Body of pancreas (tissue), 4 donors: ENCODE measurements around the gene NCOR2. TPM values are rescaled to one million over a fixed set of nuclear protein-coding genes. Genes with fewer than 3 reads are reported as not detected.

Experiments used
- ATAC-seq: fragments of 150-250 bp; one replicate; pipeline ENCODE4 v1.9.1; 2016
- DNase-seq, 4 donors: peaks; one replicate each; pipeline ENCODE4 v3.0.0-alpha.2; 2019
- H3K27ac ChIP-seq, 4 donors: fragments of 200-600 bp; sonication (generic); 1 replicate in 3 of 4; 2 replicates in 1 of 4; pipeline versions ENCODE4 v1.5.1 to v1.6.1; 2016 to 2019; ENCODE audit warnings: mild to moderate bottlenecking in 1 of 4, mixed read lengths in 1 of 4, moderate library complexity in 1 of 4
- H3K27me3 ChIP-seq, 2 donors: fragments of 200-600 bp; sonication (generic); one replicate each; pipeline ENCODE4 v1.6.0; 2016; ENCODE audit warnings: mild to moderate bottlenecking in 1 of 2
- H3K36me3 ChIP-seq, 2 donors: fragments of 200-600 bp; sonication (generic); replicated peaks in 1 of 2; 2 replicates each; pipeline ENCODE4 v1.5.1; 2016; ENCODE audit warnings: low read depth in 2 of 2; ENCODE audit not compliant: insufficient read depth in 1 of 2
- H3K4me1 ChIP-seq: fragments of 200-600 bp; sonication (generic); one replicate; pipeline ENCODE4 v1.6.0; 2016
- H3K4me3 ChIP-seq, 2 donors: fragments of 200-600 bp; sonication (generic); 1 replicate in 1 of 2; 2 replicates in 1 of 2; pipeline ENCODE4 v1.5.1; 2016 to 2019
- H3K9me3 ChIP-seq, 3 donors: fragments of 200-600 bp; sonication (generic); 1 replicate in 2 of 3; 2 replicates in 1 of 3; pipeline ENCODE4 v1.5.1; 2016
- POLR2A ChIP-seq, 3 donors: fragments of 450-650 bp; IDR thresholded peaks; one replicate each; pipeline ENCODE4 v1.6.1; 2016; ENCODE audit warnings: antibody characterized with exemption in 3 of 3, mild to moderate bottlenecking in 2 of 3
- WGBS, 2 donors: methylation state at CpG; one replicate each; pipeline ENCODE4 v1.1.5; 2017; 5-methylcytosine and 5-hydroxymethylcytosine counted together
- intact Hi-C: fragments of 100-400 bp; cut with DNase I; formaldehyde crosslinking; loops from one replicate; pipeline ENCODE4 v1.15.1; 2023
- total RNA-seq, 2 donors: library from RNA; depleted of rRNA; stranded (reverse); fragments of >200 nt; gene quantifications; one replicate each; pipeline ENCODE4 v1.1.0, GENCODE V29; 2016
- TF ChIP-seq, protein P1 (sequence below), 7 experiments: fragments of 450-650 bp in 4 of 7; fragments of 200-600 bp in 3 of 7; sonication (generic) in 3 of 7; IDR thresholded peaks; one replicate each; pipeline ENCODE4 v1.5.1; 2016 to 2019; ENCODE audit warnings: antibody characterized with exemption in 7 of 7

NCOR2 gene
- total RNA-seq, 2 donors from 2014 or later: 53.7 to 397 TPM

DNA sequence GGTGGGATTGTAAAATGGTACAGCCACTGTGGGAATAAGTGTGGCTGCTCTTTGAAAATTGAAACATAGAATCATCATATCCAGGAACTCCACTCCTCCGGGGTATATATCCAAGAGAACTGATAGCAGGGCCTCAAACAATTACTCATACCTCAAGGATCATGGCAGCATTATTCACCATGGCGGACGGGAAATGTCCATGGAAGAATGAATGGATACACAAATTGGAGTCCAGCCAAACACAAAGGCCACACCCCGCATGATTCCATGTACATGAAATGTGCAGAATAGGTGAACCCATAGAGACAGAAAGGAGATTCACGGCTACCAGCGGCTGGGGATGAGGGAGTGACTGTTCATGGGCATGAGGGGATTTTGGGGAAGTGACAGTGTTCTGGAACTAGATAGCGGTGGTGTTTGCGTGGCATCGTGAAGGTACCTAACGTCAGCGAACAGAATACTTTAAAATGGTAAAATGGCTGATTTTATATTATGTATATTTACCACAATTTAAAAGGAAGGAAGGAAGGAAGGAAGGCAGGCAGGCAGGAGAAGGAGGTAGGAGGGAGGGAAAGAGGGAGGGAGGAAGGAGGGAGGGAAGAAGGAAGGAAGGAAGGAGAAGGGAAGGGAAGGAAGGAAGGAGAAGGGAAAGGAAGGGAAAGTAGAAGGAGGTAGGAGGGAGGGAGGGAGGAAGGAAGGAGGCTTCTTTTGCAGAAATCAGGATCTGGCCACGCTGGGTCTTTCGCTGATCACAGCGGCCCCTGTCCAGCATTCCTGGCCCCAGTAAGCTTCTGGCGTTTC lies 14.1 kb upstream of the NCOR2 start:
- TF ChIP-seq, protein P1, sequence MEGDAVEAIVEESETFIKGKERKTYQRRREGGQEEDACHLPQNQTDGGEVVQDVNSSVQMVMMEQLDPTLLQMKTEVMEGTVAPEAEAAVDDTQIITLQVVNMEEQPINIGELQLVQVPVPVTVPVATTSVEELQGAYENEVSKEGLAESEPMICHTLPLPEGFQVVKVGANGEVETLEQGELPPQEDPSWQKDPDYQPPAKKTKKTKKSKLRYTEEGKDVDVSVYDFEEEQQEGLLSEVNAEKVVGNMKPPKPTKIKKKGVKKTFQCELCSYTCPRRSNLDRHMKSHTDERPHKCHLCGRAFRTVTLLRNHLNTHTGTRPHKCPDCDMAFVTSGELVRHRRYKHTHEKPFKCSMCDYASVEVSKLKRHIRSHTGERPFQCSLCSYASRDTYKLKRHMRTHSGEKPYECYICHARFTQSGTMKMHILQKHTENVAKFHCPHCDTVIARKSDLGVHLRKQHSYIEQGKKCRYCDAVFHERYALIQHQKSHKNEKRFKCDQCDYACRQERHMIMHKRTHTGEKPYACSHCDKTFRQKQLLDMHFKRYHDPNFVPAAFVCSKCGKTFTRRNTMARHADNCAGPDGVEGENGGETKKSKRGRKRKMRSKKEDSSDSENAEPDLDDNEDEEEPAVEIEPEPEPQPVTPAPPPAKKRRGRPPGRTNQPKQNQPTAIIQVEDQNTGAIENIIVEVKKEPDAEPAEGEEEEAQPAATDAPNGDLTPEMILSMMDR (IDR thresholded peaks at IDR 0.05): no peak
- TF ChIP-seq POLR2A (IDR thresholded peaks at IDR 0.05): no peak
- WGBS, 2 donors: 79 to 87% methylated on average over 15 of the region's 15 CpGs
- intact Hi-C loops: no loop called here
- H3K27ac ChIP-seq: no peak overlapping the region
- no peaks in the 10 kb centered on the region for H3K27me3 ChIP-seq
- H3K4me1 ChIP-seq: peaks cover 2% of the 10 kb centered on the region
- DNase-seq (no peak), ATAC-seq (no peak)
- H3K4me3 ChIP-seq: no peak overlapping the region
- H3K36me3 ChIP-seq: no peaks in the 10 kb centered on the region
- peaks cover 0 to 5% (median 0%) of the 10 kb centered on the region in 3 donors for H3K9me3 ChIP-seq

DNA sequence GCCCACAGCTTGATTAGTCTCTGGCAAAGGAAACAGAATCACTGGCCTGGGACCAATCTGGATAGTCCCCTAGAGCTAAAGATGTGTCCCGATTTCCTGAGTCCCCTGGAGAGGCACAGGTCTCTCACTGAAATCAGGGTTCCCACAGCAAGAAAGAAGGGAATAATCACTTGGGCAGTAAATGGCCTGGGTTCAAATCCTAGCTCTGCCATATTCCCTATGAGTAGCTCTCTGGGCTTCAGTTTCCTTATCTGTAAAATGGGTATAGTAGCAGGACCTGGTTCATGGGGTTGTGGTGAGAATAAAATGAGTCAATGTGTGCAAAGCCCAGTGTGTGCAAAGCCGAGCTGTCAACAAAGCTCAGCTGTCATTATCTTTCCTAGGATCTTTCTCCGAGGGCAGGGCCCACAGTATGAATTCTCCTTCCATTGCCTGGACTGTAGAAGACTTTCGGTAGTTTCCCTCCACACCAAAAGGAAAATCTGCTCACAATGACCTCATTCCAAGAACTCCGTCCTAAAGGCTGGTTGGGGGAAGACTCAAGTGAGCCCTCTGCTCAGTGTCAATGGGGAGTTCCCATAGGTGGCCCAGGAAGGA lies 12.6 kb upstream of the NCOR2 start:
- ATAC-seq: no peak
- 90 to 94% methylated on average over 5 of the region's 5 CpGs for WGBS, 2 donors
- no peaks in the 10 kb centered on the region for H3K4me1 ChIP-seq
- intact Hi-C loops: no loop called here
- no peak for TF ChIP-seq POLR2A (IDR thresholded peaks at IDR 0.05)
- TF ChIP-seq, protein P1 (IDR thresholded peaks at IDR 0.05): no peak
- no peak overlapping the region for H3K27ac ChIP-seq
- no peaks in the 10 kb centered on the region for H3K27me3 ChIP-seq
- no peak overlapping the region for H3K4me3 ChIP-seq
- no peak for DNase-seq
- H3K9me3 ChIP-seq: peaks cover 0 to 5% (median 0%) of the 10 kb centered on the region in 3 donors
- no peaks in the 10 kb centered on the region for H3K36me3 ChIP-seq

DNA sequence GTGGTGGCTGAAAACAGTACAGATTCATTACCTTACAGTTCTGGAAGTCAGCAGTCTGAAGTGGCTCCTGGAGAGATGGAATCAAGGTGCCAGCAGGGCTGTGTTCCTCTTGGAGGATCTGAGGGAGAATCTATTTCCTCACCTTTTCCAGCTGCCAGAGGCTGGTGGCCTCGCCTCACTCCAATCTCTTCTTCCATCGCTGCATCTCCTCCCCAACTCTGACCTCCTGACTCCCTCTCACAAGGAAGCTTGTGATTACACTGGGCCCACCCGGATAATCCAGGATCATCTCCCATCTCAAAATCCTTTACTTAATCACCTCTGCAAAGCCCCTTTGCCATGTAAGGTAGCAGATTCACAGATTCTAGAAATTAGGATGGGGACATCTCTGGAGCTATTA lies 11.4 kb upstream of the NCOR2 start:
- 92 to 94% methylated on average over 3 of the region's 3 CpGs for WGBS, 2 donors
- H3K9me3 ChIP-seq: peaks cover 0 to 5% (median 0%) of the 10 kb centered on the region in 3 donors
- TF ChIP-seq, protein P1 (IDR thresholded peaks at IDR 0.05): no peak
- no peak for TF ChIP-seq POLR2A (IDR thresholded peaks at IDR 0.05)
- ATAC-seq (no peak), DNase-seq (no peak)
- no peaks in the 10 kb centered on the region for H3K27me3 ChIP-seq
- intact Hi-C loops: no loop called here
- H3K27ac ChIP-seq: no peak overlapping the region
- no peak overlapping the region for H3K4me3 ChIP-seq
- H3K36me3 ChIP-seq: no peaks in the 10 kb centered on the region
- no peaks in the 10 kb centered on the region for H3K4me1 ChIP-seq

DNA sequence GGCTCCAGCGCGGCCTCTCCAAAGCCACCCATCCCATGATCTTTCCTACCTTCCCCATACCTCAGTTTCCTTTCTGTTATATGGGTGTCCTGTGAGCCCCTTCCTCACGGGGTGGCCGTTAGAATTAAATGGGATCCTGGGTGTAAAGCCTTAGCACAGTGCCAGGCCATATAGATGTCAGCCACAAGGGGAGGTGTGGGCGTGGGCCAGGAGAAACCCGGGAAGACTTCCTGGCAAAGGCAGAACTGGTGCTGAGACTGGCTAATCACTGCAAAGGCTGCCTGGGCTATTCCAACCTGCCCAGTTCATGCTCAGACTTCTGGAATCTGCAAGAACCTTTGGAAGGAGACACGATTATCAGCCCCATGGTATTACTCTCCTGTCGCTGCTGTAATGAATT lies 11.0 kb upstream of the NCOR2 start:
- Histone ChIP-seq H3K4me1 (no peaks in the 10 kb centered on the region), H3K9me3 (peaks cover 0 to 5% (median 0%) of the 10 kb centered on the region in 3 donors), H3K36me3 (no peaks in the 10 kb centered on the region), H3K27ac (no peak overlapping the region), H3K4me3 (no peak overlapping the region), H3K27me3 (no peaks in the 10 kb centered on the region)
- DNase-seq (no peak), ATAC-seq (no peak)
- intact Hi-C loops: no loop called here
- TF ChIP-seq, protein P1 (IDR thresholded peaks at IDR 0.05): no peak
- TF ChIP-seq POLR2A (IDR thresholded peaks at IDR 0.05): no peak
- 82 to 92% methylated on average over 6 to 8 of the region's 8 CpGs for WGBS, 2 donors
